GM19099 (cell line): ENCODE results near the gene DENND10.

ENCODE experiments used
- POLR2A ChIP-seq: IDR thresholded peaks from 3 replicates; pipeline ENCODE4 v1.6.1; 2011; ENCODE audit warnings: low read depth; ENCODE audit not compliant: insufficient read length; ENCODE audit errors: extremely low read depth

DENND10 gene

GRCh38 chr10:119177708-119178371 is 73.9 kb downstream of the DENND10 start:
- no peak for TF ChIP-seq POLR2A

GRCh38 chr10:119178372-119179119 is 74.6 kb downstream of the DENND10 start, which contains the start of gene PRDX3:
Gene PRDX3, minus strand, starts transcription at chr10:119178812. Its CDS starts 22 bp downstream, at chr10:119178790.
- TF ChIP-seq POLR2A, result peak; percentile 98

- TF ChIP-seq POLR2A, result no peak
Measured at GRCh38 chr10:119183664-119184412, 79.9 kb downstream of the DENND10 start.
